GM18505 (cell line): ENCODE results near the gene KPTN.

Source experiments
- ATAC-seq: cut with Tn5 transposase; IDR thresholded peaks from one replicate; pipeline ENCODE4 v1.9.1; 2021; ENCODE audit not compliant: unreplicated experiment
- POLR2A ChIP-seq: IDR thresholded peaks from 4 replicates; pipeline ENCODE4 v1.6.1; 2011; ENCODE audit warnings: borderline replicate concordance; ENCODE audit not compliant: insufficient read depth, insufficient read length; ENCODE audit errors: extremely low read depth

Gene KPTN

GRCh38 chr19:47503826-47504150, 19.8 kb upstream of the KPTN start:
- TF ChIP-seq POLR2A, result no peak
- ATAC-seq, result no peak

GRCh38 chr19:47503130-47503825, 19.3 kb upstream of the KPTN start:
- no peak for ATAC-seq
- TF ChIP-seq POLR2A, result no peak

- no peak for ATAC-seq
- TF ChIP-seq POLR2A, result no peak
These were observed 16.1 kb upstream of the KPTN start for GRCh38 chr19:47499863-47500830.

GRCh38 chr19:47499371-47499770, 15.4 kb upstream of the KPTN start:
- no peak for TF ChIP-seq POLR2A
- no peak for ATAC-seq

DNA sequence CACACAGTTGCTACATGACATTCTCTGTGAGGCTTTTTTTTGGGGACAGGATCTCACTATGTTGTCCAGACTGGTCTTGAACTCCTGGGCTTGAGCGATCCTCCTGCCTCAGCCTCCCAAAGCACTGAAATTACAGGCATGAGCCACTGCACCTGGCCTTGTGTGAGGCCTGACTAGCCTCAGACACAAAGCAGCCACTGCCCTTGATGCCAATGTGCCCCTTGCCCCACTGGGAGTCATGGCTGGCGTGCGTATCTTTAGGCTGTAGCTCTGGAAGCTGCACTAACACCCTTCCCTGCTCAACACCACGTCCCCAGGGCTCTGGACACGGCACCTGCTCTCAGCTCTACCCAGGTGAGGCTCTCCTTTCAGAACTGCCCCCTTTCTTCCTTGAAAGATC, 14.5 kb upstream of the KPTN start:
- TF ChIP-seq POLR2A, result no peak
- no peak for ATAC-seq

GRCh38 chr19:47497821-47498520, 14.0 kb upstream of the KPTN start:
- TF ChIP-seq POLR2A, result no peak
- no peak for ATAC-seq

GRCh38 chr19:47497050-47497766, 13.2 kb upstream of the KPTN start:
- ATAC-seq, result no peak
- TF ChIP-seq POLR2A, result no peak

- no peak for ATAC-seq
- no peak for TF ChIP-seq POLR2A
These were observed 11.7 kb upstream of the KPTN start for GRCh38 chr19:47495478-47496372.

DNA sequence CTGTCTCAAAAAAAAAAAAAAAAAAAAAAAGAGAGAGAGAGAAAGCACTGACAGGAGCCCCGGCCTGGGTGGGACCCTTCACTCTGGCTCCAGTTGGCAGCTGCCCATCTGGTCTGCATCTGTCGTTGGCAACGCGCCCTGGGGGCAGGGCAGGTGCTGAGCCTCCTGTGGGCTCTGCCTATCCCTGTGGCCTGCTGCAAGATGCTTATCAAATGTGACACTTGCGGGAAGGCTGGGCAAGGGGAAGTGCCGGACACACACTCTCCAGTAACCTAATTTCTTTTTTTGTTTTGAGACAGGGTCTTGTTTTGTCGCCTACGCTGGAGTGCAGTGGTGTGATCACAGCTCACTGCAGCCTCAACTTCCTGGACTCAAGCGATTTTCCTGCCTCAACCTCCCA, 10.7 kb upstream of the KPTN start:
- no peak for ATAC-seq
- no peak for TF ChIP-seq POLR2A

DNA sequence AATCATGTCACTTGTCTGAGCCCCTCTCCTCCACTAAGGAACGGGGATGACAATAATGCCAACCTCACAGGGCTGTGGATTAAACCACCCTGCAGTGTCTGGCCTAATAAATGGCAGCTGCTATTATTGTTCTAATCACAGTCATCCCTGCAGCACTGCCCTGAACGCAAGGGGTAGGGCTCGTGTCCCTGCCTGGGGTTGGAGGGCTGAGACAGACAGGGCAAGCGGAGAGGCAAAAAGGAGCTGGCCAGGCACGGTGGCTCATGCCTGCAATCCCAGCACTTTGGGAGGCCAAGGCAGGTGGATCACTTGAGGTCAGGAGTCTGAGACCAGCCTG, 10.2 kb upstream of the KPTN start:
- TF ChIP-seq POLR2A, result no peak
- no peak for ATAC-seq

DNA sequence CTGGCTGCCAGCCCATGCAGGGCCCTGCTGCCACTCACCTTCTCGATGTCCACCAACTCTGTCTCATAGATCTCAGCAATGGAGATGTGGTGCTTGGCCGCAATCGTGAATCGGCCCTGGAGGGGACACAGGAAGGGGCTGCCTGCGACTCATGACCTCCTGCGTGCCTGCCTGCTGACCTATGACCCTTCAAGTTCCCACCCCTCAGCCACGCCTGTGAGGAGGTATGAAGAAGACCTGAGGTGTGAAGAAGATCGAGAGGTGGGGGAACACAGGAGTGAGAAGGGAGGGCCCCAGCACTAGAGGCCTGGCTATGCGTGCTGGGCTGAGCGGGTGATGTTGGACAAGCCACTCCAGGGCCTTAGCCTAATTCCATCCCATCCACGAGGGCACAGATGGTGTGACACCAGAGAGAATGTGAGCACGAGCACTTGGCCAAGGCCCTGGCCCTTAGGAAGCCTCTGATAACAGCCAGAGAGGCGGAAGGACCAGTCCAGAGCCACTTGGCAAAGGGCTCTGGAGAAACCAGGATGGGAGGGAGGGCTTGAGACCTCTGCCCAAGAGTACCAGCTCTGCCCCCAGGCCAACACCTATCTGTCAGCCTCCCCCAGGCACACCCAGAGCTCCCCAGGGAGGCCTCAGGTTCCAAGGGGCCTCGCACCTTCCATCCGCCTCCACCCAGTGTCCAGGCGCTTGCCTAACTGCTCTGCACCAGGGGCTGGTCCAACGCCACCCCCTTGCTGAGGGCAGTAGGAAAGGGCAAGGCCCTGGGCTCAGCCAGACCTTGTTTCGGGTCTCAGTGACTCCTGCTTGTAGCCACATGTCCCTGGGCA, 9.6 kb upstream of the KPTN start:
- no peak for ATAC-seq
- no peak for TF ChIP-seq POLR2A

- ATAC-seq, result no peak
- TF ChIP-seq POLR2A, result no peak
These were observed 8.8 kb upstream of the KPTN start for GRCh38 chr19:47492571-47493377.
